IPS-11a (cell line): ENCODE results near the gene P3R3URF.
A peak's percentile ranks its signal among the peaks of the same experiment; 100 is the strongest.

ENCODE experiments used
- H3K4me3 ChIP-seq: one replicate; pipeline ENCODE4 v1.5.1; 2013; ENCODE audit warnings: low read depth, low read length, control low read depth

P3R3URF gene

GRCh38 chr1:46134660-46135331 is 41.5 kb downstream of the P3R3URF start:
- no peak overlapping the region for H3K4me3 ChIP-seq

- peak overlapping the region; percentile 71 for H3K4me3 ChIP-seq
Measured at GRCh38 chr1:46133781-46134350, 42.4 kb downstream of the P3R3URF start.

- H3K4me3 ChIP-seq, result peak overlapping the region; percentile 71
Measured at GRCh38 chr1:46133181-46133658, 43.1 kb downstream of the P3R3URF start.

GRCh38 chr1:46132529-46133180 is 43.6 kb downstream of the P3R3URF start, which contains the start of gene PIK3R3:
PIK3R3 (minus strand) TSS chr1:46132629; CDS start chr1:46131952, 677 bp downstream.
- peak within 1 kb of the TSS; percentile 71 for H3K4me3 ChIP-seq

DNA sequence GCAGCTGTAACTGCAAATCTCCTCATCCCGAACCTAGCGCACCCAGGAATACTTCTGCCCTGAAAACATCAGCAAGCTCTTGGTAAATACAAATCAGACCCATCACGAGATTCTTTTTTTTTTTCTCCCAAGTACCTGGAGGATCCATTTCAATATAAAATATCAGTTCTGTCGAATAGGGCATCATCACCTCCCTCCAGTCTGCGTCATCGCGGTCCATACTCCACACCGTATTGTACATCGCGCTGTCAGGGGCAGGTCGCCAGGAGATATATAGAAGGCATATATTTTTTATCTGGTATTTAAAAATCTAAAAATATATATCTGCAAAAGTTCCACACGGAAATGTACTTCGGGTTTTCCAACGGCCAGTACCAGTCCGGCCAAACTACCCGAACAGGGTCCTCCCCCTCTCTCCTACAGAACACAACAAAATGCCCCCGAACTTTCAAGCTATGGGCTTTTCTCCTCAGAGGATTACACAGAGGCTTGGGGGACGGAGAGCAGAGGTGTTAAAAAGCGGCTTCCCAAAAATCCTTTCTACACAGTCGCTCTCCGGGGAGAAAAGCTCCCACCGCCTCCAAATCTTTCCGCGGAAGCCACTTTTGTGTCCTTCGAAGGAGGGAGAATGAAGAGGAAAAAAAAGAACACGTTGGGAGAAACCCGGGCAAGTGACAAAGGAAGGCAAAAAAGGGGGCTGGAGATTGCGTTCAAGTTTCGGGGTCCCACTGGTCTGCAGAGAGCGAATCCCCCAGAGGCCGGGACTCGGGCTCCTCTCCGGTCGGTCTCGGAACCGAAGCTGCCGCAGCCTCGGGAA is 44.4 kb downstream of the P3R3URF start:
- H3K4me3 ChIP-seq, result peak overlapping the region; percentile 63

DNA sequence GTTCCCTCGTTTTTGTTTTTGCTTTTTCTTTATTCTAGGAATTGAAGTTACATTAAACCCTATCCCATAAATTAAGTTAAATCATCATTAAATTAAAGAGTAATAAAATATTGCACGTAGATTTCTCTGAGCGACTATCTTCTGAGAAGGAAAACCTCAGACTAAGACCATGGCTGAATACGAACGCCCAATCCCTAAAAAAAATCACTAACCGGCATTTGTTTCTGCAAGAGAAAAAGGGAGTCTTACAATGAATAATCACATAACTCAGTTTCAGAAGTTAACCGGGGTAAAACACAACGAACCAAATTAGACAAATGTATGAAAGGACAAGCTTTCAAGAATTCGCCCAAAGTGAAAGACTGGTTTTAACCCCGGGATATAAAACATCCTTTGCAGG is 45.2 kb downstream of the P3R3URF start:
- peak overlapping the region; percentile 43 for H3K4me3 ChIP-seq

GRCh38 chr1:46130606-46131005 is 45.7 kb downstream of the P3R3URF start:
- H3K4me3 ChIP-seq, result peak overlapping the region; percentile 43

DNA sequence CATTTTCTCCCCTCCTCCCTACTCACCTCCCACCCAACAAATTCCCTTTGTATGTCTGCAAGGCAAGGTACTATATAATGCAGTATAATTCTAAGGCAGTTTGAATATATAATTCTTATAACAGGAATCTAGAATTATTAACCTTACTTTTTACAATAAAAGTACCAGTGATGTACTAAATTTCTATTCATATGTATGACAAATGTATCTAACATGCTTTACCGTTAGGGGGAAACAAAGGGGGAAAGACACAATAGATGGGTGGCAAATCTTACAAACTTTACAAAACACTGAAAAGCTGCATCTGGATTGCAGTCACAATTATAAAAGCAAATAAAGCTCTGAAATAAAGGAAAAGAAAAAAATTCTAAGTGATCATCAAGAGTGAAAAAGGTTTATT is 46.2 kb downstream of the P3R3URF start:
- no peak overlapping the region for H3K4me3 ChIP-seq

GRCh38 chr1:46128344-46128743 is 47.9 kb downstream of the P3R3URF start:
- H3K4me3 ChIP-seq, result no peak overlapping the region
